OCI-LY3 (cell line): ENCODE measurements around the gene PRDM16.

Experiments
- H2AFZ ChIP-seq: fragments of 200-600, 300-600 bp; shearing (Covaris generic); 2 replicates; pipeline ENCODE4 v1.6.0; 2014; ENCODE audit warnings: antibody characterized with exemption, low read depth, low read length
- H3K27ac ChIP-seq: fragments of 200-600, 300-600 bp; sonication (generic); 2 replicates; pipeline ENCODE4 v1.5.1; 2014; ENCODE audit warnings: mild to moderate bottlenecking, low read length, moderate library complexity, mixed read lengths
- H3K27me3 ChIP-seq: fragments of 200-600, 300-600 bp; sonication (generic); 2 replicates; pipeline ENCODE4 v1.6.1; 2014; ENCODE audit warnings: low read depth, low read length, mixed read lengths
- H3K36me3 ChIP-seq: fragments of 200-600, 300-600 bp; sonication (generic); replicated peaks from 2 replicates; pipeline ENCODE3; 2014; ENCODE audit warnings: low read depth, low read length, mixed read lengths
- H3K4me1 ChIP-seq: fragments of 300-600, 200-600 bp; sonication (generic); 2 replicates; pipeline ENCODE4 v1.6.1; 2014; ENCODE audit warnings: low read length, mixed read lengths
- H3K4me2 ChIP-seq: fragments of 200-600, 300-600 bp; sonication (generic); 2 replicates; pipeline ENCODE4 v1.6.1; 2014; ENCODE audit warnings: low read length, mixed read lengths
- H3K4me3 ChIP-seq: fragments of 300-600, 200-600 bp; sonication (generic); 2 replicates; pipeline ENCODE4 v1.5.1; 2014; ENCODE audit warnings: antibody characterized with exemption, mild to moderate bottlenecking, low read length, moderate library complexity
- H3K79me2 ChIP-seq: fragments of 300-600, 200-600 bp; shearing (Covaris generic); 2 replicates; pipeline ENCODE4 v1.6.1; 2014; ENCODE audit warnings: mild to moderate bottlenecking, low read length, mixed read lengths
- H3K9ac ChIP-seq: fragments of 300-600, 200-600 bp; shearing (Covaris generic); 2 replicates; pipeline ENCODE4 v1.6.0; 2014; ENCODE audit warnings: mild to moderate bottlenecking, low read length, moderate library complexity
- H3K9me3 ChIP-seq: fragments of 200-600, 300-600 bp; shearing (Covaris generic); 2 replicates; pipeline ENCODE4 v1.6.1; 2014; ENCODE audit warnings: low read length, mixed read lengths; ENCODE audit not compliant: insufficient read depth
- H4K20me1 ChIP-seq: fragments of 200-600, 300-600 bp; sonication (generic); 2 replicates; pipeline ENCODE4 v1.6.1; 2016; ENCODE audit warnings: low read length, mixed read lengths; ENCODE audit not compliant: insufficient read depth
- CTCF ChIP-seq: fragments of 200-600, 300-600 bp; sonication (generic); IDR thresholded peaks from 2 replicates; pipeline ENCODE4 v1.5.1; 2014; ENCODE audit warnings: antibody characterized with exemption, low read length, low read depth
- EZH2phosphoT487 ChIP-seq: fragments of 200-600 bp; shearing (Covaris generic); IDR thresholded peaks from 2 replicates; pipeline ENCODE4 v1.6.1; 2018; ENCODE audit warnings: antibody characterized with exemption, mixed run types, low read depth

The PRDM16 gene

GRCh38 chr1:3125078-3125477 is 56.1 kb downstream of the PRDM16 start:
- Histone ChIP-seq H3K4me2 (no peak overlapping the region), H3K36me3 (no peaks in the 10 kb centered on the region), H3K9ac (no peak overlapping the region), H4K20me1 (no peaks in the 10 kb centered on the region), H3K4me3 (no peak overlapping the region), H3K27ac (no peak overlapping the region), H3K4me1 (no peaks in the 10 kb centered on the region), H3K79me2 (no peaks in the 10 kb centered on the region), H3K9me3 (no peaks in the 10 kb centered on the region), H3K27me3 (no peaks in the 10 kb centered on the region), H2AFZ (no peak overlapping the region)
- no peak for TF ChIP-seq CTCF
- no peak for TF ChIP-seq EZH2phosphoT487

- Histone ChIP-seq H3K4me2 (no peak overlapping the region), H3K9ac (no peak overlapping the region), H3K36me3 (no peaks in the 10 kb centered on the region), H4K20me1 (no peaks in the 10 kb centered on the region), H3K9me3 (no peaks in the 10 kb centered on the region), H3K79me2 (no peaks in the 10 kb centered on the region), H3K4me1 (no peaks in the 10 kb centered on the region), H2AFZ (no peak overlapping the region), H3K27ac (no peak overlapping the region), H3K4me3 (no peak overlapping the region), H3K27me3 (no peaks in the 10 kb centered on the region)
- TF ChIP-seq EZH2phosphoT487 (no peak), CTCF (no peak)
Measured at GRCh38 chr1:3125546-3126368, 56.8 kb downstream of the PRDM16 start.

- no peak overlapping the region for H3K4me3 ChIP-seq
- H3K9me3 ChIP-seq: no peaks in the 10 kb centered on the region
- no peaks in the 10 kb centered on the region for H3K27me3 ChIP-seq
- H3K4me1 ChIP-seq: no peaks in the 10 kb centered on the region
- no peak overlapping the region for H3K4me2 ChIP-seq
- no peaks in the 10 kb centered on the region for H3K36me3 ChIP-seq
- no peak overlapping the region for H2AFZ ChIP-seq
- no peak for TF ChIP-seq EZH2phosphoT487
- no peak for TF ChIP-seq CTCF
- H3K79me2 ChIP-seq: no peaks in the 10 kb centered on the region
- no peak overlapping the region for H3K9ac ChIP-seq
- H3K27ac ChIP-seq: no peak overlapping the region
- H4K20me1 ChIP-seq: no peaks in the 10 kb centered on the region
Measured at GRCh38 chr1:3126756-3127678, 58.0 kb downstream of the PRDM16 start.

GRCh38 chr1:3127738-3128137 is 58.7 kb downstream of the PRDM16 start:
- no peak overlapping the region for H3K9ac ChIP-seq
- no peaks in the 10 kb centered on the region for H3K9me3 ChIP-seq
- H3K36me3 ChIP-seq: no peaks in the 10 kb centered on the region
- no peaks in the 10 kb centered on the region for H4K20me1 ChIP-seq
- H3K4me2 ChIP-seq: no peak overlapping the region
- TF ChIP-seq EZH2phosphoT487: no peak
- no peak for TF ChIP-seq CTCF
- H3K27ac ChIP-seq: no peak overlapping the region
- no peak overlapping the region for H3K4me3 ChIP-seq
- no peaks in the 10 kb centered on the region for H3K27me3 ChIP-seq
- no peaks in the 10 kb centered on the region for H3K4me1 ChIP-seq
- no peaks in the 10 kb centered on the region for H3K79me2 ChIP-seq
- H2AFZ ChIP-seq: no peak overlapping the region
